Measurements from ENCODE around the gene GCKR.

DNA sequence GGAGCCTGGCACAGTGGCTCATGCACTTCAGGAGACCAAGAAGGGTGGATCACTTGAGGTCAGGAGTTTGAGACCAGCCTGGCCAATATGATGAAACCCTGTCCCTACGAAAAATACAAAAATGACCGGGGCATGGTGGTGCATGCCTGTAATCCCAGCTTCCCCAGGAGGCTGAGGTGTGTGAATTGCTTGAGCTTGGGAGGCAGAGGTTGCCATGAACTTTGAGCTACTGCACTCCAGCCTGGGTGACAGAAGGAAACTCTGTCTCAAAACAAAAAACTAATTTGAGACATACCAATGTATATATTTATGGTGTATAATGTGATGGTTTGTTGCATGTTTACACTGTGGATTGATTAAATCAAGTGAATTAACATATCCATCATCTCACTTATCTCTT is 64.4 kb downstream of the GCKR start:
- TF ChIP-seq CTCF (IDR thresholded peaks at IDR 0.05; ENCODE audit: low read length) (no peak), EZH2phosphoT487 (IDR thresholded peaks at IDR 0.05; ENCODE audit: low read length) (no peak)

Data from MM.1S (cell line).